Posterior cingulate gyrus (tissue), 11 donors: ENCODE data around the gene OCLN.
"Not testable (repeated sequence)": the region's sequence is repeated elsewhere in the genome, so short reads cannot be mapped to it uniquely, and the experiment has no call there.

Source experiments
- DNase-seq, 10 donors: peaks; one replicate each; pipeline versions ENCODE4 v3.0.0 to v3.0.0-alpha.2; 2020 to 2021; ENCODE audit warnings: mixed read lengths in 3 of 10
- intact Hi-C: fragments of 100-400 bp; cut with DNase I; formaldehyde crosslinking; loops from one replicate; pipeline ENCODE4 v1.15.1; 2023

Gene OCLN

GRCh38 chr5:69492391-69492922, at the start of gene OCLN:
Gene OCLN (plus strand): TSS chr5:69492790. CDS start chr5:69504245, 11,455 bp downstream.
- DNase-seq = peak in 5 of 10 donors; percentile 10 to 76 (median 19)
- intact Hi-C loops = no loop called here

DNA sequence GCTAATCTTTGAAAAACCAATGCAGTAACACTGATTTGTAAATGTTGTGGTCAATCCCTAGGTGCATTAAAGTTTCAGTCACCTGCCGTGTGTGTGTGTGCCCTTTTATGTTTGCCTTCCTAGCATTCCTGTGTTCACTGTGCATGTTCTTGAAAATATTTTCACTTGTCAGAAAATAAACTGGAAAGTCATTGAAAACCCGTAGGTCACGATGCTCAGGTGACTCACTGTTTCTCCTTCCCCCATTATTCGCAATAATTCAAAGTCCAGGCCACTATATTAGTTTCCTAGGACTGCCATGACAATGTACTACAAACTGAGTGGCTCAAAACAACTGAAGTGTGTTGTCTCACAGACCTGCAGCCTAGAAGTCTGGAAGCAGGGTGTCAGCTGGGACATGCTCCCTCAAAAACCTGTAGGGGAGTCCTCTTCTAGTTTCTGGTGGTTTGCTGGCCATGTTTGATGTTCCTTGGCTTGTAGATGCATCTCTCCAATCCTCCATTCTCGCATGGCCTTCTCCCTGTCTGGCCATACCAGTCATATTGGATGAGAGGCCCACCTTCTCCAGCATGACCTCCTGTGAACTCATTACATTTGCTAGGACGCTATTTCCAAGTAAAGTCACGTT, 48.3 kb upstream of the OCLN start:
- DNase-seq = no peak
- intact Hi-C loops = no loop called here

- DNase-seq = no peak
- intact Hi-C loops = no loop called here
These were observed 43.1 kb upstream of the OCLN start for GRCh38 chr5:69449511-69449910.

DNA sequence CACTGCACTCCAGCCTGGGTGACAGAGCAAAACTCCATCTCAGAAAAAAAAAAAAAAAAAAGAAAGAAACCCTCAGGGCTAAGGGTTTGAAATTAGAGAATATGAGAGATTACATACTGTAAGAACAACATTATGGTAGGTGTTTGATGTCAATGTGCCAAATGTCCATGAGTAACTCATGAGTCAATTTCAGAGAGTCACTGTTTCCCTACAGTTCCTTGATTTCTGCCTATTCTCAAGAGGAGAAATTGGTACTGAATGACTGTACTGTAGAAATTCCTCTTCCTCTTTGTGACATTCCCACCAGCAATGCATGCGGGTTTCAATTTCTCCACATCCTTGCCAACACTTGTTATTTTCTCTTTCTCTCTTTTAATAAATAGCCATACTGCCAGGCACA, 42.5 kb upstream of the OCLN start:
- intact Hi-C loops = no loop called here
- DNase-seq = no peak

DNA sequence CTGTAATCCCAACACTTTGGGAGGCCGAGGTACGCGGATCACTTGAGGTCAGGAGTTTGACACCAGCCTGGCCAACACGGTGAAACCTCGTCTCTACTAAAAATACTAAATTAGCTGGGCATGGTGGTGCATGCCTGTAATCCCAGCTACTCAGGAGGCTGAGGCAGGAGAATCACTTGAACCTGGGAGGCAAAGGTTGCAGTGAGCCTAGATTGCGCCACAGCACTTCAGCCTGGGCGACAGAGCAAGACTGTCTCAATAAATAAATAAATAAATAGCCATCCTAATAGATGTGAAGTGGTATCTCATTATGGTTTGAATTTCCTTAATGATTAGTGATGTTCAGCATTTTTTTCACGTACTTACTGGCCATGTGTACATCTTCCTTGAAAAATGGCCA, 42.1 kb upstream of the OCLN start:
- intact Hi-C loops, DNase-seq: not testable (repeated sequence)

DNA sequence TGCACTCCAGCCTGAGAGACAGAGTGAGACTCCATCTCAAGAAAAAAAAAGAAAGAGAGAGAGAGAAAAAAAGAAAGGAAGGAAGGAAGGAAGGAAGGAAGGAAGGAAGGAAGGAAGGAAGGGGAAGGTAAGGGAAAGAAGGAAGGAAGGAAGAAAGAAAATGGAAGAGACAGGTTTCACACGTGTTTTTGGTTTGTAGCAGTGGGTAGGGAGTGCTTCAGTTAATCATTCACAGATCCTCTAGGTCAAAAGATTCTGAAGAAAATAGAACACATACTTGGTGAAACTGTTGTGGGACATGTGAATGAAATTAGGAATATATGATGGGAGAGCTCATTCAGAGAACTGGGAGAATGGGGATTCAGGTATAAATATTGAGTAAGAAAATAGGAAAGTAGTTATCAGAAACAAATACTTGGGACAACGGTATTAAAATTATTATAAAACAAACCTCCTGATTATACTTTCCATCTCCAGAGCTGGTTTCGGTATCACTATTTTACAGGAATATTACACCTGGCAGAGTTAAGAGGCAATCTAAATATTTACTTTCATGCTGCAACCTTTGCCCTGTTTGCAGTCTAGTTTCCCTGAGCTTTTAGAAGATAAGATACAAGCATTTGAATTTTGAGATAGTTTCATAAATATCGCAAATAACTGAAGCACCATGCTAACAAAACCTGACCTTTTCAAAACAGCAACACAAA, 40.5 kb upstream of the OCLN start:
- no peak for DNase-seq

GRCh38 chr5:69453487-69453886, 39.1 kb upstream of the OCLN start:
- intact Hi-C loops, DNase-seq: not testable (repeated sequence)

More for the DNA sequence above, 40.5 kb upstream of the OCLN start:
- intact Hi-C loops = no loop called here

DNA sequence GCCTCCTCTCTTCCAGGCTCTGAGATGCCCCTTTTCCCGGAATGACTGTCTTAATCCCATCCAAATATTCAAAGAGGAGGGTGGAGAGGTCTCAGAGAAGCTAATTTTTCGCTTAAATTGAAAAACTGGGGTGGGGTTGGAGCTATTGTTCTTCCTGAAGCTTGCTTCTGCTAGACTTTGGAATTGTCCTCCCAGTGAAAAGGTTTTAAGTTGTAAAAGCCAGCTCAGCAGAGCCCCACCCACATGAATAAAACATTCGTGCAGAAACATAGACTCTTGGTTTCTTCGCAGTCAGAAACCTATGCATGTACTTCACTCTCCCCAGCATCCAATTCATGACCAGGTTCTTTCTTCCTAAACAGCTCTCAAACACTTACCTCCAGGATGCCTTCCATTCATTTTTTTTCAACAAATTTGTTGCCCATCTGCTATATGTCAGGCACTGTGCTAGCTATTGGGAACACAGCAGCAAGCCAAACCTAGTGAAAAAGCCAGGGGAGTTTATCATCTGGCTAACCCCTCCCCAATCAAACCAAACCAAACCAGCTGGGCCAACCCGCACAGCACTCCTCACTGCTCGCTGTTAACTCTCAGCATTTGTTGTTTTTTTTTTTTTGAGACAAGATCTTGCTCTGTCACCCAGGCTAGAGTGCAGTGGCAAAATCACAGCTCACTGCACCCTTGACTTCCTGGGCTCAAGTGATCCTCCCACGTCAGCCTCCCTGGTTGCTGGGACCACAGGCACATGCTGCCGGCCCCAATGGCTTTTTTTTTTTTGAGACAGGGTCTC, 37.9 kb upstream of the OCLN start:
- intact Hi-C loops = no loop called here
- no peak for DNase-seq

- DNase-seq, intact Hi-C loops: not testable (repeated sequence)
These were observed 37.1 kb upstream of the OCLN start for GRCh38 chr5:69455428-69455988.

DNA sequence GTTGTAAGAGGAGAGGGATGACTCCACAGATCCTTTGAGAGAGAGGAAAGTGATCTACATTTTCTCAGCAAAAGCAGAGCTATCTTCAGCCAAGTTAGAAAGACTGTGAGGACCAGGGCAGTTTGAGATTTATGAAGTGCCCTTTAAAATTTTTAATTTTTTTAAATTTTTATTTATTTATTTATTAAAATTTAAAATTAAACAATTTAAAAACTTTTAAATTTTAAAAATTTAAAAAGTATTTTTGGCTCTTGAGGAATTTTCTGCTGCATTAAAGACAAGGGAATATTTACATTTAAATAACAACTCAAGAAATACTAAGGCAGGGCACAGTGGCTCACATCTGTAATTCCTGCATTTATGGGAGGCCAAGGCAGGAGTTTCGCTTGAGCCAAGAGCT, 30.4 kb upstream of the OCLN start:
- no peak for DNase-seq
- intact Hi-C loops = no loop called here

DNA sequence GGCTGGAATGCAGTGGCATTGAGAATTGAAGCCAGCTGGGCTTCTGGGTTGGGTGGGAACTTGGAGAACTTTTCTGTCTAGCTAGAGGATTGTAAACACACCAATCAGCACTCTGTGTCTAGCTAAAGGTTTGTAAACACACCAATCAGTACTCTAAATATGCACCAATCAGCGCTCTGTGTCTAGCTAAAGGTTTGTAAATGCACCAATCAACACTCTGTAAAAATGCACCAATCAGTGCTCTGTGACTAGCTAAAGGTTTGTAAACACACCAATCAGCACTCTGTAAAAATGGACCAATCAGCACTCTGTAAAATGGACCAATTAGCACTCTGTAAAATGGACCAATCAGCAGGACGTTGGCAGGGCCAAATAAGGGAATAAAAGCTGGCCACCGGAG, 26.2 kb upstream of the OCLN start:
- intact Hi-C loops, DNase-seq: not testable (repeated sequence)

- no peak for DNase-seq
- intact Hi-C loops = no loop called here
These were observed 25.0 kb upstream of the OCLN start for GRCh38 chr5:69467442-69468225.

- intact Hi-C loops = no loop called here
- no peak for DNase-seq
These were observed 24.0 kb upstream of the OCLN start for GRCh38 chr5:69468631-69469030.

- DNase-seq, intact Hi-C loops: not testable (repeated sequence)
These were observed 21.1 kb upstream of the OCLN start for GRCh38 chr5:69471516-69471915.

DNA sequence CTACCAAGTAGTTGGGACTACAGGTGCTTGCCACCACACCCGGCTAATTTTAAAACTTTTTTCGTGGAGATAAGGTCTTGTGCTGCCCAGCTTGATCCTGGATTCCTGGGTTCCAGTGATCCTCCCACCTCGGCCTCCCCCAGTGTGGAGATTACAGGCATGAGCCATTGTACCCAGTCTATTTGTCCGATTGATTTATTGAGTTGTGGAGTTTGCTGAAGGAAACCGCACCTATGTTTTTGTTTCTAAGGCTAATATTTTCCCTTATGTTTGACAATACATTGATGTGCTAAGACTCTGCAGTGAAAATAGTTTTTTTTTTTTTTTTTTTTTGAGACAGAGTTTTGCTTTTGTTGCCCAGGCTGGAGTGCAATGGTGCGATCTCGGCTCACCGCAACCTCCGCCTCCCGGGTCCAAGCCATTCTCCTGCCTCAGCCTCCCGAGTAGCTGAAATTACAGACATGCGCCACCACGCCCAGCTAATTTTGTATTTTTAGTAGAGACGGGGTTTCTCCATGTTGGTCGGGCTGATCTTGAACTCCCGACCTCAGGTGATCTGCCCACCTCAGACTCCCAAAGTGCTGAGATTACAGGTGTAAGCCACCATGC, 20.0 kb upstream of the OCLN start:
- intact Hi-C loops, DNase-seq: not testable (repeated sequence)

GRCh38 chr5:69477170-69477569, 15.4 kb upstream of the OCLN start:
- intact Hi-C loops = no loop called here
- no peak for DNase-seq

DNA sequence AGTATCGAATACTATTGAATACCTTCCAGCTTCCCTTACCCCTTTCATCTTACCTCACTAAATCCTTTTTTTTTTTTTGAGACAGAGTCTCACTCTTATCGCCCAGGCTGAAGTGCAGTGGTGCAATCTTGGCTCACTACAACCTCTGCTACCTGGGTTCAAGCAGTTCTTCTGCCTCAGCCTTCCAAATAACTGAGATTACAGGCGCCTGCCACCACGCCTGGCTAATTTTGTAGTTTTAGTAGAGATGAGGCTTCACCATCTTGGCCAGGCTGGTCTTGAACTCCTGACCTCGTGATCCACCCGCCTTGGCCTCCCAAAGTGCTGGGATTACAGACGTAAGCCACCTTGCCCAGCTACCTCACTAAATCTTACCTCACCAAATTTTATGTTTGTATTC, 14.3 kb upstream of the OCLN start:
- intact Hi-C loops = not testable (repeated sequence)

GRCh38 chr5:69484891-69485290, 7.7 kb upstream of the OCLN start:
- intact Hi-C loops = no loop called here
- DNase-seq = no peak

More for the DNA sequence above, 14.3 kb upstream of the OCLN start:
- not testable (repeated sequence) for DNase-seq

DNA sequence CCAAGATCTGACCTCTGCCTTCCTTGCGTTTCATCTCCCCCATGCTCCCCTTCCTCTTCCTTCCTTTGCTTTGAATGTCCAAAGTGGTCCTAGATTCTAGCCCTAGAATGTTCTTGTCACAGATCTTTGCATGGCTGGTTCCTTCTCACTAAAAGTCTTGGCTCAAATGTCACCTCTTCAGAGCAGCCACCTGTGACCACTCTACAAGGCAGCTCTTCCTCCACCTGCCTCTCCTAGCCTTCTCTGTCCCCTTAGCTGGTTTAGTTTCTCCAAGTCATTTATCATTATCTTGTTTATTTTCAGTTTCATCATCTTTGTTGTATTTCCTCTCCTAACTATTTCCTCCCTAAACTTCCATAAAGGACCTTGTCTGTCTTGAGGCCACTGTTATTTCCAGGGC, 7.1 kb upstream of the OCLN start:
- intact Hi-C loops = no loop called here
- DNase-seq = no peak

GRCh38 chr5:69489246-69489645, 3.3 kb upstream of the OCLN start:
- DNase-seq = no peak
- intact Hi-C loops = no loop called here
